ENCODE measurements around the gene ANKFN1.

The ANKFN1 gene

DNA sequence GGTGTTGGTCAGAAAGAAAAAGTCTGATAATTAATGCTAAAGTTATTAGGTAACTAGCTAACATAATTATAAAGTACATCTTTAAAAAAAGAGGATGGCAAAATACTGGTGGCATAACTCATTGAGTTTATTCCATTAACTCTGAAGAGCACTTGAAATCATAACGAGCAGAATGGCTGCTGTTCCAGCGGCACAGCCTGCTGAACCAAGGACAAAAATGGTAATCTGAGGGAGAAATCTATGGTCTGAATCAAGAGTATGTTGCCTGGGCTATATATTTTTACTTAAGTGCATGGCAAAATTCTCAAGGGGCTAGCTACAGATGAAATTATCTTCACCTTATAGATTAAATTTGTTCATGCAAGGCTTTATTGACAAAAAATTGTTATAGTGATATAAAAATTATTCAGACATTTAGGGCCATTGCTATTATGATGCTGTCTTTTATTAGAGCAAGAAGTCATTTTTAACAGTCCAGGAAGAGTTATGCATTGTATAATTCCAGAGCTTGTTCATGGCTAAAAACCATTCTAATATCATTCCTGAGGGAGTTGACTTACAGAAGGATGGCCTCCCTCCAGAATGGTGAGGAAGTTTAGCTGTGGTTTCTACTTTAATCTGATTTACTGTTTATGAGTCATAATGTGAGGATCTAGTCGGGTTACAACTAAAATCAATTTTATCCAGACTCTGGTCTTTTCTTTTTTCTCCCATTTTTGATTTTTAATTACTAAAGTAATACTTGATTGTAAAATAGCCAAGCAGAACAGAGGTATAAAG is 41.4 kb upstream of the ANKFN1 start:
- H3K9me3 ChIP-seq, result no peaks in the 10 kb centered on the region
- no peak overlapping the region for H3K4me3 ChIP-seq
- no peak overlapping the region for H3K27ac ChIP-seq
- TF ChIP-seq, protein P1, sequence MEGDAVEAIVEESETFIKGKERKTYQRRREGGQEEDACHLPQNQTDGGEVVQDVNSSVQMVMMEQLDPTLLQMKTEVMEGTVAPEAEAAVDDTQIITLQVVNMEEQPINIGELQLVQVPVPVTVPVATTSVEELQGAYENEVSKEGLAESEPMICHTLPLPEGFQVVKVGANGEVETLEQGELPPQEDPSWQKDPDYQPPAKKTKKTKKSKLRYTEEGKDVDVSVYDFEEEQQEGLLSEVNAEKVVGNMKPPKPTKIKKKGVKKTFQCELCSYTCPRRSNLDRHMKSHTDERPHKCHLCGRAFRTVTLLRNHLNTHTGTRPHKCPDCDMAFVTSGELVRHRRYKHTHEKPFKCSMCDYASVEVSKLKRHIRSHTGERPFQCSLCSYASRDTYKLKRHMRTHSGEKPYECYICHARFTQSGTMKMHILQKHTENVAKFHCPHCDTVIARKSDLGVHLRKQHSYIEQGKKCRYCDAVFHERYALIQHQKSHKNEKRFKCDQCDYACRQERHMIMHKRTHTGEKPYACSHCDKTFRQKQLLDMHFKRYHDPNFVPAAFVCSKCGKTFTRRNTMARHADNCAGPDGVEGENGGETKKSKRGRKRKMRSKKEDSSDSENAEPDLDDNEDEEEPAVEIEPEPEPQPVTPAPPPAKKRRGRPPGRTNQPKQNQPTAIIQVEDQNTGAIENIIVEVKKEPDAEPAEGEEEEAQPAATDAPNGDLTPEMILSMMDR (IDR thresholded peaks at IDR 0.05), result no peak
- H3K4me1 ChIP-seq, result no peaks in the 10 kb centered on the region
- intact Hi-C loops (cut with DNase I; ENCODE audit: low total_unique reads), result no loop called here
- no peaks in the 10 kb centered on the region for H3K36me3 ChIP-seq
- no peak for DNase-seq
- no peaks in the 10 kb centered on the region for H3K27me3 ChIP-seq

GRCh38 chr17:56113486-56113885 is 39.8 kb upstream of the ANKFN1 start:
- intact Hi-C loops (cut with DNase I; ENCODE audit: low total_unique reads), result no loop called here

DNA sequence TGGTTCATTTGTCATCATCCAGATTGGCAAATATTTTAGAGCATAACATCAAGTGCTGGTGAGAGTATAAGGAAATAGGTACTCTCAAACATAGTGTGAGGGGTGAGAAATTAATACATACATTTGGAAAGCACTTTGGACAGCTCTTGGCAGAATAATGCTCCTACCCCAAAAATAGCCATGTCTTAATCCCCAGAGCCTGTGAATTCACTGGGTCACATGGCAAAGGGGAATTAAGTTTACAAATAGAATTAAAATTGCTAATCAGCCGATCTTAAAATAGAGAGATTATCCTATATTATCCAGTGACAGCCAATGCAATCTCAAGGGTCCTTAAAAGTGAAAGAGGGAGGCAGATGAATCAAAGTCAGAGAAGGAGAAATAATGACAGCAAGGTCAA is 38.8 kb upstream of the ANKFN1 start:
- H3K27ac ChIP-seq, result no peak overlapping the region
- no peaks in the 10 kb centered on the region for H3K9me3 ChIP-seq
- TF ChIP-seq, protein P1 (IDR thresholded peaks at IDR 0.05), result no peak
- H3K4me1 ChIP-seq, result no peaks in the 10 kb centered on the region
- no peak for DNase-seq
- no peak overlapping the region for H3K4me3 ChIP-seq
- H3K27me3 ChIP-seq, result no peaks in the 10 kb centered on the region
- intact Hi-C loops (cut with DNase I; ENCODE audit: low total_unique reads), result no loop called here
- H3K36me3 ChIP-seq, result no peaks in the 10 kb centered on the region

More at GRCh38 chr17:56113486-56113885, 39.8 kb upstream of the ANKFN1 start:
- Histone ChIP-seq H3K36me3 (no peaks in the 10 kb centered on the region), H3K4me1 (no peaks in the 10 kb centered on the region), H3K27ac (no peak overlapping the region), H3K4me3 (no peak overlapping the region), H3K27me3 (no peaks in the 10 kb centered on the region), H3K9me3 (no peaks in the 10 kb centered on the region)
- TF ChIP-seq, protein P1 (IDR thresholded peaks at IDR 0.05), result no peak
- no peak for DNase-seq

DNA sequence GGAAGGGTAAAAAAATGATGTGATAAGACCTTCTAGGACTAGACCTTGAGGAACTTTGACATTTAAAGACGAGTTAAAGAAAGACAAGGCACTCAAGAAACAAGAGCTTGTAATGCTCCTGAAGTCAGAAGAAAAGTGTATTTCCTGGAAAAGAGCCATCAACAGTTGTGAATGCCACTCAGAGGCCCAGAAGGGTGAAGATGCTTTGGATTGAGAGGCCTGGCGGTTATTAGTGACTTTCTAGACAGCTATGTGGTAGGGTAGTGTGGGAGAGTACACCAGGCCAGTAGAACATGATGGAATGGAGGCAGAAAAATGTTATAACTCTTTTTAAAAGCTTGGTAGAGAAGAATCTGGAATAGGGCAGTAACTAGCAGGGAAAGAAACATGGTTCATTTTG is 34.1 kb upstream of the ANKFN1 start:
- no peaks in the 10 kb centered on the region for H3K27me3 ChIP-seq
- no peak overlapping the region for H3K27ac ChIP-seq
- no peaks in the 10 kb centered on the region for H3K4me1 ChIP-seq
- H3K4me3 ChIP-seq, result no peak overlapping the region
- H3K36me3 ChIP-seq, result no peaks in the 10 kb centered on the region
- no peak for DNase-seq
- TF ChIP-seq, protein P1 (IDR thresholded peaks at IDR 0.05), result no peak
- intact Hi-C loops (cut with DNase I; ENCODE audit: low total_unique reads), result no loop called here
- no peaks in the 10 kb centered on the region for H3K9me3 ChIP-seq

DNA sequence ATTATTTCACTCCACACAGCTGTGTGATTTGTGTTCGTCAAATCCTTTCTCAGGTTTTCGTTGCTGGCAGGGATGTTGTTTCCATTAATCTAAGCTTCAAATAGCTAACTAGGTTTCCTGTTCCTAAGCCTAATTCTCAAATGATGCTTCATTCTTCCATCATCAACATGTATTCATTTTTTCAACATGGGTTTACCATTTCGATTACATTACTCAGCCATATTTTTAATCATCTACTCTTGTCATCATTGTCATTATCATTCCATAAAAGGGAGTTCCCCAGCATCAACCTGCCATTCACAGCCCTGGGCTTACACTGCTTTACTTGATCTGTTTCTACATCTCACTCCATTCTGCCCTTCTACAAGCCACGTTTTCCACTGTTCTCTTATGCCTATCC is 33.3 kb upstream of the ANKFN1 start:
- Histone ChIP-seq H3K4me3 (no peak overlapping the region), H3K27ac (no peak overlapping the region), H3K4me1 (no peaks in the 10 kb centered on the region), H3K27me3 (no peaks in the 10 kb centered on the region), H3K9me3 (no peaks in the 10 kb centered on the region), H3K36me3 (no peaks in the 10 kb centered on the region)
- intact Hi-C loops (cut with DNase I; ENCODE audit: low total_unique reads), result no loop called here
- DNase-seq, result no peak
- TF ChIP-seq, protein P1 (IDR thresholded peaks at IDR 0.05), result no peak

Measured in tibial artery (tissue), 4 donors.